HCT116 (cell line): ENCODE results near the gene MOCS2. TPM values are rescaled to one million over a fixed set of nuclear protein-coding genes. Genes with fewer than 3 reads are reported as not detected.

ENCODE experiments used
- ATAC-seq: fragments of 200-7000 bp; cut with Tn5 transposase; 2 replicates; pipeline ENCODE4 v1.9.1; 2020; ENCODE audit warnings: mild to moderate bottlenecking, moderate library complexity
- BruUV-seq: library from RNA; stranded (reverse); fragments of 400-500 nt; replicated peaks from 2 replicates; lab custom pipeline; 2021; lab: Mats Ljungman, UMichigan
- CTCF ChIA-PET: fragments of 300-600 bp; sonication (Branson Sonifier 250); formaldehyde crosslinking; loops from one replicate; lab custom pipeline; 2021; ENCODE audit warnings: antibody characterized with exemption; lab: Charles Lee
- POLR2A ChIA-PET: fragments of 300-600, 350-600 bp; sonication (Branson Sonifier 250); formaldehyde crosslinking; loops from one replicate; lab custom pipeline; 2021; ENCODE audit warnings: antibody characterized with exemption; lab: Charles Lee
- RAD21 ChIA-PET, 2 experiments: fragments of 300-600 bp; sonication (Branson Sonifier 250); formaldehyde crosslinking; loops; one replicate each; lab custom pipeline; 2023; ENCODE audit warnings: low total read pairs in 2 of 2; ENCODE audit not compliant: uncharacterized antibody in 2 of 2, unreplicated experiment in 2 of 2, low non-redundant PET in 1 of 2; lab: Charles Lee
- DNase-seq: peaks from one replicate; pipeline ENCODE4 v3.0.0-alpha.2; 2010; ENCODE audit warnings: low read depth, low spot score
- H2AFZ ChIP-seq: fragments of 200-600 bp; shearing (Covaris generic), sonication (generic); 2 replicates; pipeline ENCODE4 v1.6.1; 2017; ENCODE audit warnings: low read depth, mixed run types, mixed read lengths, antibody characterized with exemption, low read length; ENCODE audit not compliant: poor library complexity, severe bottlenecking
- H3K27ac ChIP-seq: 2 replicates; pipeline ENCODE4 v1.5.1; 2012; ENCODE audit warnings: low read depth, low read length
- H3K27me3 ChIP-seq: fragments of 200-600 bp; sonication (generic); 2 replicates; pipeline ENCODE4 v1.6.1; 2016; ENCODE audit warnings: mixed run types, low read length, mixed read lengths; ENCODE audit not compliant: insufficient read depth
- H3K36me3 ChIP-seq, 2 experiments: fragments of 200-500 bp in 1 of 2; fragments of 200-600 bp in 1 of 2; sonication (Bioruptor generic) in 1 of 2; sonication (generic) in 1 of 2; 2 replicates each; pipeline versions ENCODE4 v1.5.1 to v1.6.1; 2014 to 2016; ENCODE audit warnings: low read length in 2 of 2, inconsistent platforms in 1 of 2, mixed read lengths in 1 of 2, mixed run types in 1 of 2; ENCODE audit not compliant: insufficient read depth in 2 of 2, control insufficient read depth in 1 of 2
- H3K4me1 ChIP-seq, 2 experiments: fragments of 200-600 bp in 1 of 2; sonication (generic) in 1 of 2; 2 replicates each; pipeline versions ENCODE4 v1.5.1 to v1.6.1; 2012 to 2017; ENCODE audit warnings: low read length in 2 of 2, inconsistent platforms in 1 of 2, mild to moderate bottlenecking in 1 of 2, mixed read lengths in 1 of 2, mixed run types in 1 of 2, moderate library complexity in 1 of 2; ENCODE audit not compliant: insufficient read depth in 2 of 2, control insufficient read depth in 1 of 2
- H3K4me2 ChIP-seq: fragments of 200-600 bp; sonication (generic); 2 replicates; pipeline ENCODE4 v1.6.1; 2017; ENCODE audit warnings: mixed run types, low read length, mixed read lengths
- H3K4me3 ChIP-seq, 2 experiments: fragments of 200-600 bp in 1 of 2; sonication (generic) in 1 of 2; replicated peaks in 1 of 2; 2 replicates each; pipeline ENCODE4 v1.5.1; 2011 to 2016; ENCODE audit warnings: low read length in 2 of 2, control low read depth in 1 of 2, low read depth in 1 of 2, mild to moderate bottlenecking in 1 of 2, mixed read lengths in 1 of 2, mixed run types in 1 of 2
- H3K79me2 ChIP-seq: fragments of 200-600 bp; sonication (generic); 2 replicates; pipeline ENCODE4 v1.6.1; 2017; ENCODE audit warnings: mild to moderate bottlenecking, mixed run types, low read length, moderate library complexity, mixed read lengths; ENCODE audit not compliant: insufficient read depth
- H3K9ac ChIP-seq: fragments of 200-600 bp; sonication (generic); 2 replicates; pipeline ENCODE4 v1.6.1; 2016; ENCODE audit warnings: low read length, mixed read lengths
- H3K9me2 ChIP-seq: fragments of 200-600 bp; sonication (generic), shearing (Covaris generic); 2 replicates; pipeline ENCODE4 v1.6.1; 2017; ENCODE audit warnings: mixed run types, mild to moderate bottlenecking, moderate library complexity; ENCODE audit not compliant: insufficient read depth
- H3K9me3 ChIP-seq, 2 experiments: fragments of 200-500 bp in 1 of 2; fragments of 200-600 bp in 1 of 2; sonication (Bioruptor generic) in 1 of 2; sonication (generic) in 1 of 2; 2 replicates each; pipeline ENCODE4 v1.6.1; 2014 to 2017; ENCODE audit warnings: low read length in 2 of 2, mixed read lengths in 2 of 2, inconsistent platforms in 1 of 2, low read depth in 1 of 2, mild to moderate bottlenecking in 1 of 2, mixed run types in 1 of 2, moderate library complexity in 1 of 2; ENCODE audit not compliant: control insufficient read depth in 1 of 2, insufficient read depth in 1 of 2
- H4K20me1 ChIP-seq: fragments of 200-600 bp; sonication (generic), shearing (Covaris generic); 2 replicates; pipeline ENCODE4 v1.6.1; 2017; ENCODE audit warnings: mixed run types, mild to moderate bottlenecking, moderate library complexity; ENCODE audit not compliant: insufficient read depth
- CEBPB ChIP-seq: IDR thresholded peaks from 2 replicates; pipeline ENCODE4 v1.6.1; 2012; ENCODE audit warnings: low read depth
- CTCF ChIP-seq, 3 experiments: fragments of 200-600 bp in 1 of 3; sonication (generic) in 1 of 3; IDR thresholded peaks in 2 of 3; conservative IDR thresholded peaks in 1 of 3; 2 replicates each; pipeline ENCODE4 v1.5.1; 2012 to 2017; ENCODE audit warnings: low read depth in 2 of 3, low read length in 2 of 3, antibody characterized with exemption in 1 of 3, borderline replicate concordance in 1 of 3, control low read depth in 1 of 3, mild to moderate bottlenecking in 1 of 3, mixed read lengths in 1 of 3, mixed run types in 1 of 3, moderate library complexity in 1 of 3; ENCODE audit not compliant: insufficient read depth in 1 of 3
- ELF1 ChIP-seq: IDR thresholded peaks from 2 replicates; pipeline ENCODE4 v1.6.1; 2012; ENCODE audit warnings: low read depth, borderline replicate concordance
- MAX ChIP-seq: IDR thresholded peaks from 2 replicates; pipeline ENCODE4 v1.6.1; 2012
- POLR2AphosphoS5 ChIP-seq: IDR thresholded peaks from 2 replicates; pipeline ENCODE4 v1.6.1; 2011; ENCODE audit warnings: mild to moderate bottlenecking, low read depth, low read length, moderate library complexity
- intact Hi-C: fragments of 100-400 bp; cut with micrococcal nuclease; formaldehyde crosslinking; loops from 2 replicates; pipeline ENCODE4 v1.10.0; 2022
- total RNA-seq: library from RNA; stranded (reverse); gene quantifications from one replicate; pipeline ENCODE4 v1.2.1, GENCODE V29; 2021; ENCODE audit not compliant: unreplicated experiment

MOCS2 gene
- total RNA-seq, 1 experiment from 2014 or later = 34.0 TPM

GRCh38 chr5:53068291-53068836 is 41.2 kb downstream of the MOCS2 start (continued):
- no peak for TF ChIP-seq POLR2AphosphoS5

- Histone ChIP-seq H3K9ac (no peak overlapping the region), H4K20me1 (no peaks in the 10 kb centered on the region), H3K4me2 (no peak overlapping the region), H3K79me2 (no peaks in the 10 kb centered on the region), H3K9me2 (no peaks in the 10 kb centered on the region), H2AFZ (no peak overlapping the region), H3K4me3 (no peak overlapping the region), H3K27me3 (no peaks in the 10 kb centered on the region), H3K9me3 (no peaks in the 10 kb centered on the region), H3K4me1 (no peaks in the 10 kb centered on the region), H3K27ac (no peak overlapping the region), H3K36me3 (peaks cover 13 to 60% of the 10 kb centered on the region in 2 experiments; a peak in 3 of 4 replicates)
- ChIA-PET CTCF (no interaction called here), RAD21 (no interaction called here), POLR2A (no interaction called here)
- TF ChIP-seq MAX (no peak), CEBPB (no peak), POLR2AphosphoS5 (no peak), ELF1 (no peak), CTCF (IDR thresholded peaks at IDR 0.05 in 2 of 3, conservative IDR thresholded peaks at IDR 0.05 in 1 of 3; ENCODE audit: borderline replicate concordance in 1 of 3, insufficient read depth in 1 of 3, low read depth in 2 of 3, low read length in 2 of 3) (no peak)
- no TSS peak for BruUV-seq
- intact Hi-C loops = no loop called here
- no peak for ATAC-seq
- DNase-seq = no peak
These were observed 41.9 kb downstream of the MOCS2 start for GRCh38 chr5:53067641-53068040.
